GM19240 (cell line): ENCODE data around the gene ARHGEF5.
"Not testable (repeated sequence)": the region's sequence is repeated elsewhere in the genome, so short reads cannot be mapped to it uniquely, and the experiment has no call there.

ENCODE experiments used
- DNase-seq: peaks from one replicate; pipeline ENCODE4 v3.0.0; 2011; ENCODE audit warnings: low spot score; ENCODE audit not compliant: insufficient read length

ARHGEF5 gene

DNA sequence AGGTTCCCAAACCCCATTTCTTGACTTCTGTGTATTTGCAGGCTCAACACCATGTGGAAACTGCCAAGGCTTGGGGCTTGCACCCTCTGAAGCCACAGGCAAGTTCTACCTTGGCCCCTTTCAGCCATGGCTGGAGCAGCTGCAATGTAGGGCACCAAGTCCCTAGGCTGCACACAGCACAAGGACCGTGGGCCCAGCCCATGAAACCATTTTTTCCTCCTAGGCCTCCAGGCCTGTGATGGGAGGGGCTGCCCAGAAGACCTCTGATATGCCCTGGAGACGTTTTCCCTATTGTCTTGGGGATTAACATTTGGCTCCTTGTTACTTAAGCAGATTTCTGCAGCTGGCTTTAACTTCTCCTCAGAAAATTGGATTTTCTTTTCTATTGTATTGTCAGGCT lies 72.3 kb downstream of the ARHGEF5 start:
- DNase-seq = not testable (repeated sequence)

DNA sequence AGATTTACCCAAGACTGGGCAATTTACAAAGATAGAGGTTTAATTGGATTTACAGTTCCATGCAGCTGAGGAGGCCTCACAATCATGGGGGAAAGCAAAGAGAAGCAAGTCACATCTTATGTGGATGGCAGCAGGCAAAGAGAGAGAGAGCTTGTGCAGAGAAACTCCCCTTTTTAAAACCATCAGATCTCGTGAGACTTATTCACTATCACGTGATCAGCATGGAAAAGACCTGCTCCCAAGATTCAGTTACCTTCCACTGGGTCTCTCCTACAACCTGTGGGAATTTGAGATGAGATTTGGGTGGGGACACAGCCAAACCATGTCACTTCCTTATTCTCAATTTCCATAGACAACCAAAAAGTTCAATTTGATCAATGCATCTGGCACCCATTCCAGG lies 73.2 kb downstream of the ARHGEF5 start:
- no peak for DNase-seq
